ENCODE results near the gene MARS1.
"Not testable (repeated sequence)": the region's sequence is repeated elsewhere in the genome, so short reads cannot be mapped to it uniquely, and the experiment has no call there.

MARS1 gene

DNA sequence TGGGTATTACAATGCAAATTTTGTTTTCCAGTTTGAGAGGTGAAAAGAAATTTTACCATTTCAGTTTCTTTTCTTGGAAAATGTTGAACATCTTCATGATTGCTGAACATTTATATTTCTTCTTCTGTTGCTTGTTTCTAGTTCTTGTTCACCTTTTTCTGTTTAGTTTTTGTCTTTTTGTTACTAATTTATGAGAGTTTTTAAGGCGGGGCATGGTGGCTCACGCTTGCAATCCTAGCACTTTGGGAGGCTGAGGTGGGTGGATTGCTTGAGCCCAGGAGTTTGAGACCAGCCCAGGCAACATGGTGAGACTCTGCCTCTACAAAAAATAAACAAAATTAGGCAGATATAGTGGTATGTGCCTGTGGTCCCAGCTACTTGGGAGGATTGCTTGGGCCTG, 72.6 kb downstream of the MARS1 start:
- no peak overlapping the region for H3K4me3 ChIP-seq
- H3K27me3 ChIP-seq, result no peaks in the 10 kb centered on the region
- no peak overlapping the region for H3K9ac ChIP-seq
- TF ChIP-seq Cebpa-rat (IDR thresholded peaks at IDR 0.05), result no peak
- H3K4me1 ChIP-seq, result peaks cover 0 to 5% (median 0%) of the 10 kb centered on the region in 10 experiments; a peak in 1 of 20 replicates
- no peak overlapping the region for H3K27ac ChIP-seq
- no peaks in the 10 kb centered on the region for H4K20me1 ChIP-seq
- H3K9me3 ChIP-seq (replicated peaks in 1 of 11), result no peaks in the 10 kb centered on the region
- no peaks in the 10 kb centered on the region for H3K36me3 ChIP-seq
- no peak overlapping the region for H3K4me2 ChIP-seq

DNA sequence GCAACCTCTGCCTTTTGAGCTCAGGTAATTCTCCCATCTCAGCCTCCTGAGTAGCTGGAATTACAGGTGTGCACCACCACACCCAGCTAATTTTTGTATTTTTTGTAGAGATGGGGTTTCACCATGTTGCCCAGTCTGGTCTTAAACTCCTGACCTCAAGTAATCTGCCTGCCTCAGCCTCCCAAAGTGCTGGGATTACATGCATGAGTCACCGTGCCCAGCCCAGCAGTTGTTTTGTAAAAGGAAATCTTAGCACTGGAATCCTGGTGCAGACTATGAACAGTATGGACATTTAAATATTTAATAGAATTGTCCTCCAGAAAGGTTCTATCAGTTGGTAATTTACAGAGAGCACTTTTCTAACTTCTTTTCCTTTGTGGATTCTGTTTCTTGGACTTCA, 73.2 kb downstream of the MARS1 start:
- not testable (repeated sequence) for H3K27ac ChIP-seq; H3K9me3 ChIP-seq (replicated peaks in 1 of 11); H3K4me2 ChIP-seq; H3K4me3 ChIP-seq; H3K36me3 ChIP-seq; H4K20me1 ChIP-seq; H3K9ac ChIP-seq; H3K27me3 ChIP-seq; H3K4me1 ChIP-seq

DNA sequence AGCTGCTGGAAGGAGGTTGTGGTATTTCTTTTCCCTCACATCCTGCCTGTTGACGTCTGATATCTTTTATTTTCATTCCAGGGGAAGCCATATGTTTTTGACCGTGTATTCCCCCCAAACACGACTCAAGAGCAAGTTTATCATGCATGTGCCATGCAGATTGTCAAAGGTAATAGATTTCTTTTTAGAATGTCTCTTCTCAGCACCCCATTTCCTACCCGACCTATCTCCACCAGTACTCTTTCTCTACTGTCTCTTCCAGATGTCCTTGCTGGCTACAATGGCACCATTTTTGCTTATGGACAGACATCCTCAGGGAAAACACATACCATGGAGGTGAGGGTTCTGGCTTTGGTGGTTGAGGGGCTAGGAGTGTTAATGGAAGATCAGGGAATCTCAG, 75.5 kb downstream of the MARS1 start:
- Histone ChIP-seq H3K9me3 (replicated peaks in 1 of 11) (no peaks in the 10 kb centered on the region), H3K9ac (no peak overlapping the region), H3K27ac (no peak overlapping the region), H3K36me3 (no peaks in the 10 kb centered on the region), H4K20me1 (no peaks in the 10 kb centered on the region), H3K4me3 (no peak overlapping the region), H3K4me1 (peaks cover 0 to 5% (median 0%) of the 10 kb centered on the region in 10 experiments; a peak in 1 of 20 replicates), H3K27me3 (no peaks in the 10 kb centered on the region), H3K4me2 (no peak overlapping the region)
- no peak for TF ChIP-seq Cebpa-rat (IDR thresholded peaks at IDR 0.05)

DNA sequence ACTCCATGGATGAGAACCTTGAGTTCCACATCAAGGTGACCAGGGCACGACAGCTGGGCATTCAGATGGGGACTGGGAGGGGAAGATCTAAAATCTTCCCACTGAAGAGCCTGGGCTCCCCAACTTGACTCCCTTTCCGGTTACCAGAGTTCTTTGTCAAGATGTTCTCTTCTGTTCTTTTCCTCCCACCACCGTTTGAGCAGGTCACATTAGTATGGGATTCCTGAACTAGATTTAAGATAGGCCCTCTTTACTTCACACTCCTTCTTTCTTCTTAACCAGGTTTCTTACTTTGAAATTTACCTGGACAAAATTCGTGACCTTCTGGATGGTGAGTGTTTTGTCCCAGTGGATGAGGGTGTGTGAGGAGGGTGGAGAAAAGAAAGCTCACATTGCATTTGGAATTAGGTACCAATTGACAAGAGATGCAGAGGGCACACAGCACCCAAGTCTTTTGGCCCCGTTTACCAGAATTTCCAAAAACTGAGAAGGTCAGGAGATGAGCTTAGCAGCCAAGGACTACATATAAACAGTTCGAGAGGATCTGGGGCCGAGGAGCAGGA, 76.4 kb downstream of the MARS1 start:
- no peak overlapping the region for H3K4me3 ChIP-seq
- no peak overlapping the region for H3K4me2 ChIP-seq
- no peak overlapping the region for H3K9ac ChIP-seq
- H3K36me3 ChIP-seq, result no peaks in the 10 kb centered on the region
- no peak for TF ChIP-seq Cebpa-rat (IDR thresholded peaks at IDR 0.05)
- no peaks in the 10 kb centered on the region for H3K9me3 ChIP-seq (replicated peaks in 1 of 11)
- no peaks in the 10 kb centered on the region for H4K20me1 ChIP-seq
- no peak overlapping the region for H3K27ac ChIP-seq
- H3K27me3 ChIP-seq, result no peaks in the 10 kb centered on the region
- H3K4me1 ChIP-seq, result peaks cover 0 to 5% (median 0%) of the 10 kb centered on the region in 10 experiments; a peak in 1 of 20 replicates
